IMR-90 (cell line): ENCODE measurements around the gene ISX.

Source experiments
- CHD1 ChIP-seq: IDR thresholded peaks from 2 replicates; pipeline ENCODE4 v1.6.1; 2012; ENCODE audit warnings: low read depth, low read length, improper control_type of control experiment
- MAFK ChIP-seq: IDR thresholded peaks from 2 replicates; pipeline ENCODE4 v1.6.1; 2012; ENCODE audit warnings: low read depth, low read length, improper control_type of control experiment
- RAD21 ChIP-seq: IDR thresholded peaks from 2 replicates; pipeline ENCODE4 v1.6.1; 2012; ENCODE audit warnings: low read length, improper control_type of control experiment
- RCOR1 ChIP-seq: IDR thresholded peaks from 2 replicates; pipeline ENCODE4 v1.6.1; 2012; ENCODE audit warnings: mild to moderate bottlenecking, low read length, improper control_type of control experiment; ENCODE audit not compliant: insufficient replicate concordance
- SMC3 ChIP-seq: fragments of 150-350 bp; IDR thresholded peaks from 2 replicates; pipeline ENCODE4 v1.6.1; 2016; ENCODE audit warnings: low read depth, mild to moderate bottlenecking, antibody characterized with exemption, low read length, moderate library complexity
- TF ChIP-seq, protein P1 (sequence below): conservative IDR thresholded peaks from 2 replicates; pipeline ENCODE4 v1.5.1; 2012; ENCODE audit warnings: mild to moderate bottlenecking, low read depth, low read length, improper control_type of control experiment

DNA sequence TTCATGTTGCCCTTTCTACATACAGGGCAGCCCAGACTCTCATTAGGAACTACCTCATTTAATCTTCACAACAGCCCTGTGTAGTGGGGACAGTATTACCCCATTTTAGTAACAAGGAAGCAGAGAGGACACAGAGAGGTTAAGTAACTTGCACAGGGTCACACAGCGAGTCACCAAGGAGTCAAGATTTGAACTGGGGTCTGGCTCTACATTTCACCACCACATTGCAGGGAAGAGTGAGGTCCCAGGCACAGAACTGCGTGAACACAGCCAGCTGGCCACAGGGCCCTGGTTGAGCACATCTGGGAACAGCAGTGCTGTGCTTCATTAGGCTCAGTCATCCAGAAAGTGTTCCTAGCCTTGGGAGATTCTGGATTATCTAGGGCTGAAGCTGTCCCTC, 45.4 kb upstream of the ISX start:
- TF ChIP-seq RAD21 (no peak), RCOR1 (no peak), CHD1 (no peak), MAFK (no peak), SMC3 (no peak)
- TF ChIP-seq, protein P1, sequence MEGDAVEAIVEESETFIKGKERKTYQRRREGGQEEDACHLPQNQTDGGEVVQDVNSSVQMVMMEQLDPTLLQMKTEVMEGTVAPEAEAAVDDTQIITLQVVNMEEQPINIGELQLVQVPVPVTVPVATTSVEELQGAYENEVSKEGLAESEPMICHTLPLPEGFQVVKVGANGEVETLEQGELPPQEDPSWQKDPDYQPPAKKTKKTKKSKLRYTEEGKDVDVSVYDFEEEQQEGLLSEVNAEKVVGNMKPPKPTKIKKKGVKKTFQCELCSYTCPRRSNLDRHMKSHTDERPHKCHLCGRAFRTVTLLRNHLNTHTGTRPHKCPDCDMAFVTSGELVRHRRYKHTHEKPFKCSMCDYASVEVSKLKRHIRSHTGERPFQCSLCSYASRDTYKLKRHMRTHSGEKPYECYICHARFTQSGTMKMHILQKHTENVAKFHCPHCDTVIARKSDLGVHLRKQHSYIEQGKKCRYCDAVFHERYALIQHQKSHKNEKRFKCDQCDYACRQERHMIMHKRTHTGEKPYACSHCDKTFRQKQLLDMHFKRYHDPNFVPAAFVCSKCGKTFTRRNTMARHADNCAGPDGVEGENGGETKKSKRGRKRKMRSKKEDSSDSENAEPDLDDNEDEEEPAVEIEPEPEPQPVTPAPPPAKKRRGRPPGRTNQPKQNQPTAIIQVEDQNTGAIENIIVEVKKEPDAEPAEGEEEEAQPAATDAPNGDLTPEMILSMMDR: no peak
